Measurements from ENCODE around the gene OFD1. TPM values are rescaled to one million over a fixed set of nuclear protein-coding genes. Genes with fewer than 3 reads are reported as not detected.
A peak's percentile ranks its signal among the peaks of the same experiment; 100 is the strongest.

OFD1 gene
- polyA plus RNA-seq, 1 of the 3 experiments (the other 2 are of a cell fraction): 13.4 TPM

GRCh38 chrX:13747836-13748235 lies 13.3 kb downstream of the OFD1 start:
- Histone ChIP-seq H3K27ac (ENCODE audit: low read depth in 2 of 2, low read length in 1 of 2) (no peak overlapping the region), H3K79me2 (ENCODE audit: insufficient read depth) (no peaks in the 10 kb centered on the region), H3K36me3 (replicated peaks in 1 of 2; ENCODE audit: control insufficient read depth in 1 of 2, insufficient read depth in 2 of 2, low read length in 1 of 2) (peaks cover 68 to 79% of the 10 kb centered on the region in 2 experiments), H3K9me2 (no peaks in the 10 kb centered on the region), H3F3A (replicated peaks; ENCODE audit: insufficient read depth) (peaks cover 2% of the 10 kb centered on the region), H4K20me1 (ENCODE audit: insufficient read depth) (no peaks in the 10 kb centered on the region), H3K4me3 (ENCODE audit: low read depth in 2 of 2, low read length in 1 of 2) (no peak overlapping the region), H3K9me3 (no peaks in the 10 kb centered on the region), H3K4me1 (ENCODE audit: control insufficient read depth in 1 of 2, insufficient read depth in 2 of 2, low read depth in 1 of 2, low read length in 1 of 2) (no peaks in the 10 kb centered on the region), H3K4me2 (no peak overlapping the region), H3K9ac (no peak overlapping the region), H3K27me3 (ENCODE audit: insufficient read depth) (no peaks in the 10 kb centered on the region), H2AFZ (ENCODE audit: low read depth) (no peak overlapping the region)
- ChIA-PET POLR2A (no interaction called here), CTCF (interaction anchor here (0.5 to 3.8 kb wide), 7 partner anchors 11 to 558 kb away, joined by 3 to 17 read pairs (median 6); partner anchors contain the start of genes OFD1 and TRAPPC2)
- DNase-seq: peak; percentile 27
- WGBS (ENCODE audit: low lambda C conversion rate): 75% methylated on average over 2 of the region's 2 CpGs
- TF ChIP-seq MAX (IDR thresholded peaks at IDR 0.05; ENCODE audit: low read depth) (no peak), MXI1 (IDR thresholded peaks at IDR 0.05; ENCODE audit: low read depth, low read length) (no peak), USF2 (IDR thresholded peaks at IDR 0.05; ENCODE audit: borderline replicate concordance, low read depth, low read length) (no peak), TEAD4 (IDR thresholded peaks at IDR 0.05; ENCODE audit: borderline replicate concordance, insufficient read depth) (no peak), FOXM1 (IDR thresholded peaks at IDR 0.05; ENCODE audit: low read depth) (no peak), ELF1 (IDR thresholded peaks at IDR 0.05) (no peak), RXRA (IDR thresholded peaks at IDR 0.05; ENCODE audit: borderline replicate concordance, low read depth) (no peak), MEF2A (IDR thresholded peaks at IDR 0.05; ENCODE audit: borderline replicate concordance, low read depth) (no peak), NRF1 (IDR thresholded peaks at IDR 0.05; ENCODE audit: low read depth, low read length) (no peak), POLR2AphosphoS5 (IDR thresholded peaks at IDR 0.05; ENCODE audit: low read depth, low read length) (no peak), USF1 (IDR thresholded peaks at IDR 0.05; ENCODE audit: borderline replicate concordance, low read depth) (no peak), FOSL2 (IDR thresholded peaks at IDR 0.05; ENCODE audit: borderline replicate concordance, low read depth) (no peak), CHD2 (IDR thresholded peaks at IDR 0.05; ENCODE audit: low read length, partially characterized antibody) (no peak), PBX3 (IDR thresholded peaks at IDR 0.05) (no peak), SMC3 (IDR thresholded peaks at IDR 0.05; ENCODE audit: low read depth, low read length) (peak; percentile 41), RAD21 (IDR thresholded peaks at IDR 0.05; ENCODE audit: low read length) (peak; percentile 50), REST (IDR thresholded peaks at IDR 0.05; ENCODE audit: low read depth, low read length) (no peak), YY1 (IDR thresholded peaks at IDR 0.05; ENCODE audit: low read depth) (no peak), TAF1 (IDR thresholded peaks at IDR 0.05; ENCODE audit: borderline replicate concordance, low read depth, low read length) (no peak), CTCF (IDR thresholded peaks at IDR 0.05) (peak; percentile 67), EP300 (IDR thresholded peaks at IDR 0.05; ENCODE audit: borderline replicate concordance in 1 of 2, low read depth in 1 of 2, low read length in 1 of 2) (no peak)
